GM18502 (cell line): ENCODE data around the gene CHCHD6.

Experiments used
- ATAC-seq: cut with Tn5 transposase; IDR thresholded peaks from one replicate; pipeline ENCODE4 v1.9.1; 2021; ENCODE audit warnings: mild to moderate bottlenecking; ENCODE audit not compliant: unreplicated experiment, poor library complexity

CHCHD6 gene

DNA sequence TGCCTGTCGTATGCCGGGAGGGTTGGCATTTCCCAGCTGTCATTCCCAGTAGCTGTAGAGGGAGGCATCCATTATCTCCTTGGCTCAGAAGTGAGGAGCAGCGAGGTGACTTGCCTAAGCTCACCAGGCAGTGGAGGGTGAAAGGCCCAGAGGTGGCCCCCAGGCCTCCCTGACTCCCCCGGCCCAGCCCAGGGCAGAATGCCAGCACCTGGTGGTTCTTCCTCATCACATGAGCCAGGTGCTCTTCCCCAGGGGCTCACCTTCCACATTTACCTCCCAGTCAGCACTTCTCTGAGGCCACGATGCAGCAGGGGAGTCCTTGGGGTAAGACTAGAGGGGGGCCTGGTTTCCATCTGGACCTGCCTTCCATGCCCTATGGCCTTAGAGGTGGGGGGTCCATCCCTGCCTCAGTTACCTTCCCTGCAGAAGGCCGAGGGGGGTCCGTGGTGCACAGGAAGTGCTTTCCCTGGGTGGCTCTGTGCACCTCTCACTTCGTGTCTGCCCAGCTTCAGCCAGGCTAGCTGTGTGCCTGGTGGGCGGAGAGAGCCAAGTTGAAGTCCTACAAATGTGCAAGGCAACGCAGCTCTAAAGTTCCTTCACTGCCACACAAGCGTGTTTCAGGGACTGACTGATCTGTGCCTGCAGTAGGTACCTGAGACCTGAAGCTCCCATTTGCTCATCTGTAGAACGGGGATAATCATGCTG is 208.6 kb downstream of the CHCHD6 start:
- ATAC-seq = no peak

DNA sequence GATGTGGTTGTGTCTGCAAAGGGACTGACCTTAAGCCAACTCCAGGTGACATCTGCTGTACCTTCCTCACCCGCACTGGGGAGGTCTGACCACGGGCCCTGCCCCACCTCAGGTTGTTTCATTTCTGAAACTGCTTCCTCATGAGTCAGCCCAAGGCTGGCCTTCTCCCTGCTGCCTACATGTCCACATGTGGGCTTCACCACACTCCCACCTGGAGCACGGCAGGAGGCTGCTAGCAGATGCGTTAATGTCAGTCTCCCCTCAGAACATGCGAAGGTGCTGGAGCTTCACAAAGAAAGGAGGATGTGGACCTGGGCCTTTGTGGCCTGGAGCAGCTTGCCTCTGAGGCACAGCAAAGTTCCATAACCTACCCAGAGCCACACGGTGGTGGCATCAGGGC is 209.5 kb downstream of the CHCHD6 start:
- ATAC-seq = no peak

DNA sequence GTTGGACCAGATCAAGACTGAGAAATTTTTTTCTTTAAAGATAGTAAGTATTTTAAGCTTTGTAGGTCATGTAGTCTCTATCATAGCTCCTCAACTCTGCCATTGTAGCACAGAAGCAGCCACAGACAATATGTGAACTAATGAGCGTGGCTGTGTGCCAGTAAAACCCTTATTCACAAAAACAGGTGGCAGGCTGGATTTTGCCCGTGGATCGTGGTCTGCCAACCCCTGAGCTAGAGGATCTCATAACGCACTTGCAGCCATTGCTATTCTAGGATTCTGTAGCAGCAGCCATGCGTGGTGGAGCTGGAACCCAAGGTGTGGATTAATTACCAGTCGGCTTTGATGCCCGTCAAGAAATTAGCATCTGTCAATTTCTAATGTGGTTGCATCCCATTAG is 210.2 kb downstream of the CHCHD6 start:
- ATAC-seq = no peak

DNA sequence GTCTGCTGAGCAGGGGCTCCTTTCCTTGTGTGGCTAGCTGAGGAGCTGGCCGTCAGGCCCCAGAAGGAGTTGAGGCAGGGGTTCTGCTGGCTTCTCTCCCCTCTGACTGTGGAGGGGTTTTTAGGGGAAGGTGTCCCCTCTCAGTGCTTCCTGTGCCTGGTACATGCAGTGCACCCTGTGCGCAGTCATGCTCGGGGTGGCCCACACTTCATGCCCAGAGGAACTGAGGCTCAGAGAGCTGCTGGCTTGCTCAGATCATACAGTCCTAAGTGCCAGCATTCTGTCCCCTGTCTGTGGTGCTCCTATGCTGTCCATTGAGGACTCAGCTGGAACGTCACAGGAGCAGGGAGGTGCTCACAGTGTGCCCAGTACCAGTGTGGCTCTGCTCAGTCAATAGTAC is 211.0 kb downstream of the CHCHD6 start:
- ATAC-seq = no peak

GRCh38 chr3:126916546-126916945 is 212.5 kb downstream of the CHCHD6 start:
- ATAC-seq = no peak

DNA sequence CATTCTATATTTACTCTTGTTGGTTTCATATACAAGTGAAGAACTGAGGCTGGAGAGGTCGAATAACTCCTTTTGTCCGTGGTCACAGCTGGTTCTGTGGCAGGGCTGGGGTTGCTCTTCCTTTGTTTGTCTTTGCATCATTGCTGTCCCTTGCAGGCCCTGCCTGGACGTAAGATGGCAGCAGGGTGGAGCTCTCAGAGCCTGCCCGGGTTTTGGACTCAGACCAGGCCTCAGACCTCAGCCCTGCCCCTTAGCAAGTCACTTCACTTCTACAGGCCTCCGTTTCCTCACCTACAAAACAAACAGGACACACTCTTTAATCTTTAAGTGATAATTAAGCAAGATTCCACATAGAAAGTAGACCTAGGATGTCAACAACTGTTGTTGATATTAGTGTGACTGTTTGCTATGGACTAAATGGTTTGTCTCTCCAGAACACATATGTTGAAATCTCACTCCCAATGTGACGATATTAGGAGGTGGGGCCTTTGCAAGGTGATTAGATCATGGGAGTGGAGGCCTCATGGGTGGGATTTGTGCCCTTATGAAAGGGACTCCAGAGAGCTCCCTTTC is 213.3 kb downstream of the CHCHD6 start:
- no peak for ATAC-seq

- no peak for ATAC-seq
Measured at GRCh38 chr3:126918355-126918821, 214.3 kb downstream of the CHCHD6 start.

DNA sequence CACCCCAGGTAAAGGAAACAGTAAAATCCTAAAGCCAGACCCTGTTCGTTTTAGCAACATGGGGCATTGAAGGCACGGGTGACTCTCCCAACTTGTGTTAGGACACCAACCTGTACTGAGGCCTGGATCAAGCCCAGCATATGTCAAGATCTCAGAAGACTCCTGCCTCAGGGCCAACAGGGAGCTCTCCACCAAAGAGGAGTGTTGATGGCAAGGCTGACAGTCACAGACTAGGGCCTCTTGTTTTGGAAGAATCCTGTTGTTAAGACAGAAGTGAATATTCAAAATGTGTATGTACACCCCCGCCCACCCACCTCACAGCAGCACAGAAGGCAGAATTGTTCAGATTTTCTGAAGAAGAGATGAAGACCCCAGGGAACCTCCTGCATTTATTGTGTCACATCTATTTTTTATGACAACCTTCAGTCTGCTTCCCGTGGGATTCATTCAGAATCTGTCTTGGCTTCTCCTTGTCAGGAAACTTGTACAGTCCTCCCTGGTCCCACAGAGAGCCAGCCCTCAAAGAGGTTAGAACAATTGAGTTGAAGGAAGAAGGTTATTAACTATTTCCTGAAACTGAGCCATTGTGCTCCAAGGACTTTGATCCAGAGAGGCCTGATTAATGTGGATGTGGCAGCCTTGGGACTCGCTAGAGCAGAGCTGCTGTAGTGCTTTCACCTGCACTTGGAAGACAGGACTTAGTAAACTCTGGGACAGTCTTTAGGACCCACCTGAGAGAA is 217.2 kb downstream of the CHCHD6 start:
- ATAC-seq = no peak

DNA sequence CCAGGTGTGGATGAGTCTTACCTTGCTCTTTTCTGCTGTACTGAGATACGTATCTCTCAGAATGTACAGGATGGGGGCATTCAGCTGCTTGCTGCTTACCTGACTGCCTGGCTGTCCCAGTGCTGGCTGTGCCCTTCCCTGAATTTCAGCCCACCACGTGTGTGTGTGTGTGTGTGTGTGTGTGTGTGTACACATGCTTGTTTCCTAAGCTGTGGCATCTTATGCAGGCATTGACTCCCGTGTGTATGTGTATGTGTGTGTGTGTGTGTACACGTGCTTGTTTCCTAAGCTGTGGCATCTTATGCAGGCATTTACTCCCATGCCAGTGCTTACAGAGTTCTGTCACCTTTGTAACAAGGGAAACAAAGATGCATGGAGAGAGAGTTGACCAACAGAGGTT is 218.4 kb downstream of the CHCHD6 start:
- ATAC-seq = no peak

DNA sequence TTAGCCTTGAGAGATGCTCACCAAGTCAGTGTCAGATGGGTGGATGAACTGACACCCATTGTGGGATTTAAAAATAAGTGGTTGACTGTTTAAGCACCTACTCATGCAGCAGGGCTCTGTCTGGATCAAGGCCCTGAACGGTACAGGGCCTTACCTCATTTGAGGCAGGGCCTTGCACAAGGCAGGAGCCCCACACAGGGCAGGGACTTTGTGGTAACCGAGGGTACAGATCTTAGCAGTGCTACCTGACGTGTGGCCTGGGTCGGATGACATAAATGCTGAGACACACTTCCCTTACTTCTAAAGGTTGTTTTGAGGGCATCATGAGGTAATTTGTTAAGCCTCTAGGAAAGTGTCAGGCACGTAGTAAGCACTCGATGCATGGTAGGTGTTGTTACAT is 219.4 kb downstream of the CHCHD6 start:
- no peak for ATAC-seq

GRCh38 chr3:126923895-126924294 is 219.9 kb downstream of the CHCHD6 start:
- no peak for ATAC-seq

- no peak for ATAC-seq
Measured at GRCh38 chr3:126924458-126924857, 220.4 kb downstream of the CHCHD6 start.

DNA sequence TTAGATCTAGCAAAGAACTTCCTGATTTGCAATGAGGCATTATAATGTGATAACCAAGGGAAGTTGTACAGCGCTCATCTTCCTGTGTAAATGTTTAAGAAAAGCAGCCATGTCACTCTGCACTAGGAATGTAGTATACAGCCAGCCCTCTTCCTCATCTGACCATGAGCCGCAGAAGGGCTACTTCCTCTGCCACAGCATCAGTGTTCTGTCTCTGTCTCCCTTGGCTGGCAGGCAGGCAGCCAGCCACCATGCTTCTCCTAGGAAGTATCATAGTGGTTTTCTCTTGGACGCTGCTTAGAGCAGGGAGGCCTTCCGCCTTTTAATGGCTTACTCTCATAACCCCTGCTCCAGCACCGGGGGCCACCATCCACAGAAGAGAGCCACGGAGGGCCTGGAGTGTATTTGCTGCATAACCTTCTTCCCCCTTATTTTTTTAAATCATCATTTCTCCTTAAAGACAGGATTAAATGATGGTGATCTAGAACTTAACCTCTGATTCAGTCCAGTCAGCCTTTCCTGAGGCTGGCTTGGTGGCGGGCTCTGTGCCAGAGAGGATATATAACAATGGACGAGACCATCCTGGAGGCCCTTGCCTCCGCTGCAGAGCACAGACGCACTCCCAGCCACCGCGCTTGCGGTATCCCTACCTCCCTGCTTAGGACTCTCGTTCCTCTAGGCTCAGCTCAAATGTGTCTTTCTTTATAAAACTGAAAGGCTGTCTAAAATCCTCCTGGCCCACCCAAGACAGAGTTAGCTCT is 221.6 kb downstream of the CHCHD6 start:
- ATAC-seq = no peak

DNA sequence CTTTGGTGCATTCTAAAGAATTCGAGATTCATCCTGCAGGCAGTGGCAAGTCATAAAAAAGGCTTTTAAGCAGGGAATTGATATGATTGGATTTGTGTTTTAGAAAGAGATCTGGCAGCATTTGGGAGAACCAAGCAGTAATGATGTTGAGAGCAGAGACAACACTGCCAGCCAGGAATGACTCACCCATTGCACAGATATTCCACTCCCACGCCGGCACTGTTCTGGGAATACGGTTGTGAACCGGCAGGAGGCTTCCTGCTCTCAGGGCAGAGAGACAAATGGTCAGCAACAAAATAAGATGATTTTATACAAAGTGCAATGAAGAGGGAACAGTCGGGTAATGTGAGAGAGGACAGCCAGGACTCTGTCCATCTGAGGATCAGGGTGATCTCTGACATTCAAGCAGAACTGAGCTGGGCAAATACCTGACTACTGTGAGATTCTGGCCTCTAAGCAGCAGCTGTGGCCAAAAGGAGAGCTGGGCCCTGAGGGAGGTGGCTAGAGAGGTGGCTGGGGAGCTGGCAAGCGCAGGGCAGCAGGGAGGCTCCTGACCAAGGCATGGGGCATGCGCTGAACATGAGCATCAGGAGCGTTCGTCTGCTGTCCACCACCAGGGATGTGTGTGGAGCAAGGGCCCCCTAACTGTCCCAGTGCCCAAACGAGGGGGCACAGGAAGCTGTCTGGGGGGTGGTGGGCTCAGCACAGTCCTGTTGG is 222.8 kb downstream of the CHCHD6 start:
- ATAC-seq = no peak

DNA sequence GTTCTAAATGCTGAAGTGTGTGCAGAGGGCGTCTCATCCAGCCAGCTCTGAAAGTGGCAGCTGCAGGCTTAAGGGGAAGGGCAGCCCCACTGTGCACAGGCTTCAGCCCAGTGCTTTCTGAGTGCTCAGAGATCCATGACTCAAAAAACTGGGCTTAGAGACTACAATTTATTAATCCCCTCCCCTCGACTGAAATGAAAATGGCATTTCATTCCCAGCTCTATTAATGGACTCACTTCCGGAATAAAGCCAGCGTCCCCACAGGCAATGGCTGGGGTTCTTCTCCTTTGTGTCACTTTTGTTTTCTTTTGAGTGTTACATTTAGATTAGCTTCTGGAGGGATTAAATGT is 223.3 kb downstream of the CHCHD6 start:
- ATAC-seq = no peak

GRCh38 chr3:126927846-126928245 is 223.8 kb downstream of the CHCHD6 start:
- no peak for ATAC-seq

DNA sequence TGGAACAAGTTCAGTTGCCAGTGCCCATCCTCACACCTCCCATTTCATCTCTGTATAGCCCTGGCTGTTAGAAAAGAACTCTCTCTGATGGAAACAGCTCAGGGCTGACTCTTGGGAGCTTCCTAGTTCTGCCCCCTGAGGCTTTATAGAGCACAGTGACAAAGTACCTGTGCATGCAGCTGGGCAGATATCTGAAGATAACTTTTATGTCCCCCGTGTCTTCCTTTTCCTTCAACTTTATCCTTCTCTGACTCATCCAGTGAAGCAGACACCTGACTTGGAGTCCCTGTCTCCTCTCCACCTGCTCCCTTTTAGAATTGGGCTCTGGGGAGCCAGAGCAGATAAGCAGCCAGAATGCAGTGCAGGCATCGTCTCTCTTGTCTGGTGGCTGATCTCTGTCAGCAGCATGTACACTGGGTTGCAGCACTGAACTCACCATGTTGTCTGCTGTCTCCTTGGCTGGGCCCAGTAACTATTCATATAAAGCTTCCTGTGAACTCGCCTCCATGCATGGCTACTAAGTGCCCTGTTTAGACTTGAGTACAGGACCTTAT is 225.0 kb downstream of the CHCHD6 start:
- ATAC-seq = no peak

GRCh38 chr3:126930936-126931600 is 227.0 kb downstream of the CHCHD6 start:
- ATAC-seq = no peak

DNA sequence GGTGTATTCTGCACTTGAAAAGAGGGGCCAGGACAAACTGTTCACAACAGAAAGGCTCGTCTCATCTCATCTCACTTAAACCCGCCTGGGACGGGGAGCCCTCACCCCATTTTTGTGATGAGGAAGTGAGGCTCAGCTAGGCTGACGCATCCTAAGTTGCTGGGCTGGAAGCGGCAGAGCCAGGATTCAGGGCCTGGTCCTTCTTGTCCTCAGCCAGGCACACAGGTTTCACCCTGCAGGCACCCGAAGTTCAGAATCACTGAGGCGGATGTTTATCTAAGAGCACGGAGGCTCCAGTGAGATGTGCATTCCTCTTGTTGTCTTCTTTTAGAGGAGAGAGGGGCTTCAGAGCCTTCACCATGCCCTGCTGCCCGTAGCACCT is 227.8 kb downstream of the CHCHD6 start:
- ATAC-seq = no peak
